ENCODE results near the gene MTM1. TPM values are rescaled to one million over a fixed set of nuclear protein-coding genes. Genes with fewer than 3 reads are reported as not detected.

MTM1 gene
- total RNA-seq, 1 donor: 10.8 TPM

- DNase-seq (ENCODE audit: low read depth): peak; percentile 22
- H3K4me3 ChIP-seq (ENCODE audit: low read depth, low read length): no peak overlapping the region
- no peak for TF ChIP-seq CTCF (IDR thresholded peaks at IDR 0.05; ENCODE audit: insufficient read depth, low read length)
Measured at GRCh38 chrX:150548684-150549083, 19.7 kb upstream of the MTM1 start.

GRCh38 chrX:150551963-150552362, 16.5 kb upstream of the MTM1 start:
- no peak for TF ChIP-seq CTCF (IDR thresholded peaks at IDR 0.05; ENCODE audit: insufficient read depth, low read length)
- DNase-seq (ENCODE audit: low read depth): no peak
- H3K4me3 ChIP-seq (ENCODE audit: low read depth, low read length): no peak overlapping the region

- no peak for TF ChIP-seq CTCF (IDR thresholded peaks at IDR 0.05; ENCODE audit: insufficient read depth, low read length)
- DNase-seq (ENCODE audit: low read depth): no peak
- no peak overlapping the region for H3K4me3 ChIP-seq (ENCODE audit: low read depth, low read length)
Measured at GRCh38 chrX:150558424-150558823, 10.0 kb upstream of the MTM1 start.

- H3K4me3 ChIP-seq (ENCODE audit: low read depth, low read length): no peak overlapping the region
- TF ChIP-seq CTCF (IDR thresholded peaks at IDR 0.05; ENCODE audit: insufficient read depth, low read length): no peak
- no peak for DNase-seq (ENCODE audit: low read depth)
Measured at GRCh38 chrX:150564838-150565237, 3.6 kb upstream of the MTM1 start.

GRCh38 chrX:150565551-150565950, 2.9 kb upstream of the MTM1 start:
- H3K4me3 ChIP-seq (ENCODE audit: low read depth, low read length): no peak overlapping the region
- TF ChIP-seq CTCF (IDR thresholded peaks at IDR 0.05; ENCODE audit: insufficient read depth, low read length): no peak
- no peak for DNase-seq (ENCODE audit: low read depth)

GRCh38 chrX:150566734-150567182, 1.7 kb upstream of the MTM1 start:
- no peak for TF ChIP-seq CTCF (IDR thresholded peaks at IDR 0.05; ENCODE audit: insufficient read depth, low read length)
- no peak for DNase-seq (ENCODE audit: low read depth)

GRCh38 chrX:150567645-150568319, 639 bp upstream of the MTM1 start:
- no peak for TF ChIP-seq CTCF (IDR thresholded peaks at IDR 0.05; ENCODE audit: insufficient read depth, low read length)
- H3K4me3 ChIP-seq (ENCODE audit: low read depth, low read length): peak overlapping the region; percentile 10
- DNase-seq (ENCODE audit: low read depth): no peak

More at GRCh38 chrX:150566734-150567182, 1.7 kb upstream of the MTM1 start:
- H3K4me3 ChIP-seq (ENCODE audit: low read depth, low read length): no peak overlapping the region

Data from fibroblast of the aortic adventitia (primary cell).